Panc1 (cell line): ENCODE measurements around the gene APOL4.

Source experiments
- CTCF ChIP-seq: fragments of 450-650 bp; IDR thresholded peaks from 2 replicates; pipeline ENCODE4 v1.5.1; 2017; ENCODE audit warnings: mild to moderate bottlenecking
- POLR2AphosphoS5 ChIP-seq: IDR thresholded peaks from 2 replicates; pipeline ENCODE4 v1.6.1; 2012; ENCODE audit warnings: mild to moderate bottlenecking, low read depth, low read length, moderate library complexity
- REST ChIP-seq, 2 experiments: IDR thresholded peaks; 2 replicates each; pipeline ENCODE4 v1.6.1; 2011 to 2012; ENCODE audit warnings: low read depth in 2 of 2, control low read depth in 1 of 2, low read length in 1 of 2, mild to moderate bottlenecking in 1 of 2, moderate library complexity in 1 of 2; ENCODE audit not compliant: insufficient read depth in 1 of 2
- SIN3A ChIP-seq: IDR thresholded peaks from 2 replicates; pipeline ENCODE4 v1.6.1; 2012; ENCODE audit warnings: low read depth, mild to moderate bottlenecking, low read length, moderate library complexity, borderline replicate concordance; ENCODE audit not compliant: insufficient read depth
- TCF7L2 ChIP-seq: IDR thresholded peaks from 2 replicates; pipeline ENCODE4 v1.6.1; 2011; ENCODE audit warnings: mild to moderate bottlenecking, low read depth, low read length, inconsistent platforms

GRCh38 chr22:36220451-36220921 is 18.9 kb upstream of the APOL4 start:
- TF ChIP-seq CTCF (no peak), REST (IDR thresholded peaks at IDR 0.05; ENCODE audit: insufficient read depth in 1 of 2, low read depth in 2 of 2, low read length in 1 of 2) (no peak), SIN3A (no peak), POLR2AphosphoS5 (no peak), TCF7L2 (no peak)
